ENCODE results near the gene CADM2.
A peak's percentile ranks its signal among the peaks of the same experiment; 100 is the strongest.

Gene CADM2

GRCh38 chr3:85576091-85576690 lies 617.4 kb downstream of the CADM2 start:
- DNase-seq = peak; percentile 55

- DNase-seq = no peak
Measured at GRCh38 chr3:85576697-85577200, 618.0 kb downstream of the CADM2 start.

- no peak for DNase-seq
Measured at GRCh38 chr3:85584779-85585356, 626.1 kb downstream of the CADM2 start.

GRCh38 chr3:85586018-85586417 lies 627.2 kb downstream of the CADM2 start:
- DNase-seq = no peak

GRCh38 chr3:85589145-85589544 lies 630.4 kb downstream of the CADM2 start:
- peak; percentile 71 for DNase-seq

- DNase-seq = no peak
Measured at GRCh38 chr3:85591451-85591850, 632.7 kb downstream of the CADM2 start.

- no peak for DNase-seq
Measured at GRCh38 chr3:85592256-85592655, 633.5 kb downstream of the CADM2 start.

GRCh38 chr3:85594676-85595075 lies 635.9 kb downstream of the CADM2 start:
- no peak for DNase-seq

- no peak for DNase-seq
Measured at GRCh38 chr3:85603378-85603777, 644.6 kb downstream of the CADM2 start.

GRCh38 chr3:85604641-85605040 lies 645.9 kb downstream of the CADM2 start:
- no peak for DNase-seq

- peak; percentile 3 for DNase-seq
Measured at GRCh38 chr3:85605066-85605465, 646.3 kb downstream of the CADM2 start.

- no peak for DNase-seq
Measured at GRCh38 chr3:85626662-85627061, 667.9 kb downstream of the CADM2 start.

- no peak for DNase-seq
Measured at GRCh38 chr3:85627932-85628331, 669.1 kb downstream of the CADM2 start.

- DNase-seq = no peak
Measured at GRCh38 chr3:85631070-85631469, 672.3 kb downstream of the CADM2 start.

- no peak for DNase-seq
Measured at GRCh38 chr3:85632921-85633320, 674.1 kb downstream of the CADM2 start.

GRCh38 chr3:85652360-85652759 lies 693.6 kb downstream of the CADM2 start:
- DNase-seq = no peak

GRCh38 chr3:85660451-85660850 lies 701.7 kb downstream of the CADM2 start:
- no peak for DNase-seq

GRCh38 chr3:85662462-85662861 lies 703.7 kb downstream of the CADM2 start:
- no peak for DNase-seq

- no peak for DNase-seq
Measured at GRCh38 chr3:85667744-85668143, 709.0 kb downstream of the CADM2 start.

- peak; percentile 1 for DNase-seq
Measured at GRCh38 chr3:85670634-85671205, 711.9 kb downstream of the CADM2 start.

GRCh38 chr3:85672761-85673160 lies 714.0 kb downstream of the CADM2 start:
- no peak for DNase-seq

- no peak for DNase-seq
Measured at GRCh38 chr3:85678713-85679112, 719.9 kb downstream of the CADM2 start.

- DNase-seq = no peak
Measured at GRCh38 chr3:85681906-85682305, 723.1 kb downstream of the CADM2 start.

- DNase-seq = no peak
Measured at GRCh38 chr3:85691196-85691595, 732.4 kb downstream of the CADM2 start.
